Breast epithelium (tissue), 4 donors: Measurements from ENCODE around the gene SKAP1. TPM values are rescaled to one million over a fixed set of nuclear protein-coding genes. Genes with fewer than 3 reads are reported as not detected.

Experiments
- DNase-seq, 2 donors: peaks; one replicate each; pipeline ENCODE4 v3.0.0-alpha.2; 2019; ENCODE audit warnings: low spot score in 2 of 2
- H3K27ac ChIP-seq, 2 donors: fragments of 200-600 bp; sonication (generic) in 1 of 2; one replicate each; pipeline ENCODE4 v1.5.1; 2016 to 2019; ENCODE audit warnings: mild to moderate bottlenecking in 1 of 2
- H3K27me3 ChIP-seq, 2 donors: fragments of 200-600 bp; sonication (generic) in 1 of 2; one replicate each; pipeline versions ENCODE4 v1.5.1 to v1.6.0; 2017 to 2019; ENCODE audit warnings: control low read depth in 1 of 2, mild to moderate bottlenecking in 1 of 2
- H3K36me3 ChIP-seq: fragments of 200-600 bp; one replicate; pipeline ENCODE4 v1.5.1; 2019
- H3K4me1 ChIP-seq, 2 donors: fragments of 200-600 bp; sonication (generic); one replicate each; pipeline ENCODE4 v1.5.1; 2016 to 2019; ENCODE audit warnings: control low read depth in 1 of 2
- H3K4me3 ChIP-seq, 3 donors: fragments of 200-600 bp; sonication (generic); 1 replicate in 2 of 3; 2 replicates in 1 of 3; pipeline ENCODE4 v1.5.1; 2016 to 2019; ENCODE audit warnings: mild to moderate bottlenecking in 3 of 3, moderate library complexity in 2 of 3
- H3K9me3 ChIP-seq, 2 donors: fragments of 200-600 bp; sonication (generic) in 1 of 2; one replicate each; pipeline ENCODE4 v1.5.1; 2016 to 2019; ENCODE audit warnings: control low read depth in 1 of 2
- CTCF ChIP-seq, 3 donors: fragments of 450-650 bp; IDR thresholded peaks; one replicate each; pipeline ENCODE4 v1.5.1; 2016 to 2017; ENCODE audit warnings: antibody characterized with exemption in 3 of 3, mild to moderate bottlenecking in 3 of 3, moderate library complexity in 3 of 3
- POLR2A ChIP-seq: fragments of 450-650 bp; IDR thresholded peaks from one replicate; pipeline ENCODE4 v1.6.1; 2016; ENCODE audit warnings: antibody characterized with exemption, mild to moderate bottlenecking, moderate library complexity
- POLR2AphosphoS5 ChIP-seq, 3 donors: sonication (generic); formaldehyde crosslinking; IDR thresholded peaks; one replicate each; pipeline ENCODE4 v1.6.1; 2017; ENCODE audit warnings: antibody characterized with exemption in 3 of 3
- intact Hi-C: fragments of 100-400 bp; cut with DNase I; formaldehyde crosslinking; loops from one replicate; pipeline ENCODE4 v1.15.1; 2023; ENCODE audit warnings: low total_unique reads
- total RNA-seq, 3 donors: library from RNA; depleted of rRNA; stranded (reverse); fragments of >200 nt; gene quantifications; one replicate each; pipeline ENCODE4 v1.1.0, GENCODE V29; 2016

The SKAP1 gene
- total RNA-seq, 3 donors from 2014 or later, result 1.1 to 7.5 (median 5.9) TPM

GRCh38 chr17:48180842-48181629 lies 249.0 kb downstream of the SKAP1 start:
- no peaks in the 10 kb centered on the region for H3K4me1 ChIP-seq
- no peaks in the 10 kb centered on the region for H3K9me3 ChIP-seq
- intact Hi-C loops, result no loop called here
- no peak overlapping the region for H3K27ac ChIP-seq
- peaks cover 0 to 6% of the 10 kb centered on the region in 2 donors for H3K27me3 ChIP-seq
- DNase-seq, result no peak
- H3K36me3 ChIP-seq, result no peaks in the 10 kb centered on the region
- no peak for TF ChIP-seq CTCF (IDR thresholded peaks at IDR 0.05)
- no peak for TF ChIP-seq POLR2AphosphoS5 (IDR thresholded peaks at IDR 0.05)
- no peak for TF ChIP-seq POLR2A
- no peak overlapping the region for H3K4me3 ChIP-seq

- H3K4me1 ChIP-seq, result no peaks in the 10 kb centered on the region
- intact Hi-C loops, result no loop called here
- H3K27me3 ChIP-seq, result no peaks in the 10 kb centered on the region
- DNase-seq, result no peak
- H3K4me3 ChIP-seq, result no peak overlapping the region
- H3K36me3 ChIP-seq, result no peaks in the 10 kb centered on the region
- TF ChIP-seq CTCF (IDR thresholded peaks at IDR 0.05) (no peak), POLR2A (no peak), POLR2AphosphoS5 (IDR thresholded peaks at IDR 0.05) (no peak)
- H3K27ac ChIP-seq, result no peak overlapping the region
- no peaks in the 10 kb centered on the region for H3K9me3 ChIP-seq
These were observed 250.7 kb downstream of the SKAP1 start for GRCh38 chr17:48179071-48179945.

GRCh38 chr17:48178317-48178716 lies 251.7 kb downstream of the SKAP1 start:
- Histone ChIP-seq H3K27me3 (no peaks in the 10 kb centered on the region), H3K27ac (no peak overlapping the region), H3K9me3 (no peaks in the 10 kb centered on the region), H3K4me3 (no peak overlapping the region), H3K4me1 (no peaks in the 10 kb centered on the region), H3K36me3 (no peaks in the 10 kb centered on the region)
- intact Hi-C loops, result no loop called here
- no peak for DNase-seq
- TF ChIP-seq CTCF (IDR thresholded peaks at IDR 0.05) (no peak), POLR2A (no peak), POLR2AphosphoS5 (IDR thresholded peaks at IDR 0.05) (no peak)

- Histone ChIP-seq H3K4me3 (no peak overlapping the region), H3K36me3 (no peaks in the 10 kb centered on the region), H3K27me3 (no peaks in the 10 kb centered on the region), H3K4me1 (no peaks in the 10 kb centered on the region), H3K27ac (no peak overlapping the region), H3K9me3 (no peaks in the 10 kb centered on the region)
- DNase-seq, result no peak
- TF ChIP-seq POLR2AphosphoS5 (IDR thresholded peaks at IDR 0.05) (no peak), POLR2A (no peak), CTCF (IDR thresholded peaks at IDR 0.05) (no peak)
- intact Hi-C loops, result no loop called here
These were observed 252.2 kb downstream of the SKAP1 start for GRCh38 chr17:48177816-48178215.

GRCh38 chr17:48176471-48176855 lies 253.6 kb downstream of the SKAP1 start:
- TF ChIP-seq POLR2AphosphoS5 (IDR thresholded peaks at IDR 0.05), result no peak
- no peak for TF ChIP-seq POLR2A
- TF ChIP-seq CTCF (IDR thresholded peaks at IDR 0.05), result no peak

More at GRCh38 chr17:48176471-48176855, 253.6 kb downstream of the SKAP1 start:
- Histone ChIP-seq H3K27ac (no peak overlapping the region), H3K9me3 (no peaks in the 10 kb centered on the region), H3K36me3 (no peaks in the 10 kb centered on the region), H3K27me3 (no peaks in the 10 kb centered on the region), H3K4me1 (no peaks in the 10 kb centered on the region), H3K4me3 (no peak overlapping the region)
- intact Hi-C loops, result no loop called here
- no peak for DNase-seq
